Activated CD4-positive, alpha-beta memory T cell treated with anti-CD3 and anti-CD28 coated beads for 36 hours (primary cell): Measurements from ENCODE around the gene FOXJ3. TPM values are rescaled to one million over a fixed set of nuclear protein-coding genes. Genes with fewer than 3 reads are reported as not detected.

ENCODE experiments used
- CTCF ChIA-PET: fragments of 350-600 bp; sonication (Branson Sonifier 250); formaldehyde crosslinking; loops from one replicate; lab custom pipeline; 2021; ENCODE audit warnings: antibody characterized with exemption, inconsistent platforms; lab: Charles Lee
- POLR2A ChIA-PET: fragments of 350-600 bp; sonication (Branson Sonifier 250); formaldehyde crosslinking; loops from one replicate; lab custom pipeline; 2021; ENCODE audit warnings: antibody characterized with exemption; lab: Charles Lee
- DNase-seq: peaks from one replicate; pipeline ENCODE4 v3.0.0-alpha.2; 2020
- H3K27ac Mint-ChIP-seq: one replicate; pipeline ENCODE4 v1.8.0; 2021; ENCODE audit warnings: mixed read lengths
- H3K27me3 Mint-ChIP-seq: one replicate; pipeline ENCODE4 v1.8.0; 2021; ENCODE audit warnings: mixed read lengths
- H3K36me3 Mint-ChIP-seq: one replicate; pipeline ENCODE4 v1.8.0; 2021; ENCODE audit warnings: mixed read lengths
- H3K4me1 Mint-ChIP-seq: one replicate; pipeline ENCODE4 v1.8.0; 2021; ENCODE audit warnings: low read depth, mixed read lengths
- H3K4me3 Mint-ChIP-seq: one replicate; pipeline ENCODE4 v1.8.0; 2021; ENCODE audit warnings: mild to moderate bottlenecking, mixed read lengths
- H3K9me3 Mint-ChIP-seq: one replicate; pipeline ENCODE4 v1.8.0; 2021; ENCODE audit warnings: mixed read lengths
- intact Hi-C: fragments of 100-400 bp; cut with micrococcal nuclease; formaldehyde crosslinking; loops from one replicate; pipeline ENCODE4 v1.15.1; 2023
- total RNA-seq, 2 experiments: library from RNA; stranded (reverse); gene quantifications; one replicate each; pipeline ENCODE4 v1.2.3, GENCODE V29; 2021

The FOXJ3 gene
- total RNA-seq, 2 experiments from 2014 or later, result 37.3 to 40.8 TPM

DNA sequence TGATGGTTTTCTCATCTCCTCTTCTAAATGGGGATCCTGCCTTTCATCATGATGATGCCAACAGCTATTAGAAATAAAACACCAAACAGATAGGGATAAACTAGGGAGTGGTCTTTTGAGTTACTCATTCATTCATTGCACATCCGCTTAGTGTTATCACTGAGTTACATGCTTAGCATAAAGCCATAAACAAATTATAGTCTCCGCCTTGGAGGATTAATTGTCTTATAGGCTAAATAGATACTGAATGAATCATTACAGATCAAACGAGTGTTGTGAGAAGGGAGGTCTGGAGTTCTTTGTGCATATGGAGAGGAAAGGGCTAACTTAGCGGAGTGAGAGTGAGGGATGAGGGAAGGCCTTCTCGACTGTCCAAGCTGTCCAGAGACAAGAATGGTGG, 201.6 kb downstream of the FOXJ3 start:
- H3K27ac Mint-ChIP-seq, result no peak overlapping the region
- H3K4me1 Mint-ChIP-seq, result no peaks in the 10 kb centered on the region
- ChIA-PET CTCF (no interaction called here), POLR2A (no interaction called here)
- H3K4me3 Mint-ChIP-seq, result no peak overlapping the region
- H3K36me3 Mint-ChIP-seq, result no peaks in the 10 kb centered on the region
- no peaks in the 10 kb centered on the region for H3K9me3 Mint-ChIP-seq
- DNase-seq, result no peak
- peaks cover 3% of the 10 kb centered on the region for H3K27me3 Mint-ChIP-seq
- intact Hi-C loops, result no loop called here

DNA sequence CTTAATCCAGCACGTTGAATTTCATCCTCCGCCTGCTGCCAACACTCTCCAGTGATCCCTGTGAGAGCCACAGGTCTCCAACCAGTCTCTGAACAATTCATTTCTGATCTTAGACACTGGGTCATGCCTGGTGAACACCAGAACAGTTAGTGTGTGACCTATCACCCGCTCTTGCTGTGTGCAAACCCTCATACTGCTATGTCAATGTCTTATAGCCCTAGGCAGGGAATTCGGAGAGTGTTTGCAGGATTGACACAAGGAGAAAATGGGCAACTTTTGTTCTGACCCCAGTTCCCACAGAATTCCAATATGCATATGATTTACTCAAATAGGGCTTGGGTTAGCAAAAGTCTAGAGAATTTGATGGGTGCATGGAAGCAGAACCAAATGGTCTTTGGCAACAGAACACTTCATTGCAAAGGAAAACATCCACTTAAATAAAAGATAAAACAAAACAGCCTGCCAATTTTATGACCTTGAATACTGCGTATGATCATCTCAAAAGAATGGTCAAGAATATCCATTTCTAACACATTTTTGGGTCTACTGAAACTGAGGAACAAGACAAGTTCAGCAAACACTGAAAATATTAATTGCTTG, 204.9 kb downstream of the FOXJ3 start:
- no peak overlapping the region for H3K4me3 Mint-ChIP-seq
- H3K27ac Mint-ChIP-seq, result no peak overlapping the region
- no peaks in the 10 kb centered on the region for H3K4me1 Mint-ChIP-seq
- H3K27me3 Mint-ChIP-seq, result peaks cover 2% of the 10 kb centered on the region
- ChIA-PET POLR2A (no interaction called here), CTCF (no interaction called here)
- H3K9me3 Mint-ChIP-seq, result no peaks in the 10 kb centered on the region
- no peaks in the 10 kb centered on the region for H3K36me3 Mint-ChIP-seq
- intact Hi-C loops, result no loop called here
- DNase-seq, result no peak

- ChIA-PET POLR2A (no interaction called here), CTCF (no interaction called here)
- Mint-ChIP-seq H3K4me3 (no peak overlapping the region), H3K36me3 (no peaks in the 10 kb centered on the region), H3K4me1 (no peaks in the 10 kb centered on the region), H3K27ac (no peak overlapping the region), H3K9me3 (no peaks in the 10 kb centered on the region), H3K27me3 (peaks cover 2% of the 10 kb centered on the region)
- no peak for DNase-seq
- intact Hi-C loops, result no loop called here
These were observed 206.1 kb downstream of the FOXJ3 start for GRCh38 chr1:42128964-42129363.

DNA sequence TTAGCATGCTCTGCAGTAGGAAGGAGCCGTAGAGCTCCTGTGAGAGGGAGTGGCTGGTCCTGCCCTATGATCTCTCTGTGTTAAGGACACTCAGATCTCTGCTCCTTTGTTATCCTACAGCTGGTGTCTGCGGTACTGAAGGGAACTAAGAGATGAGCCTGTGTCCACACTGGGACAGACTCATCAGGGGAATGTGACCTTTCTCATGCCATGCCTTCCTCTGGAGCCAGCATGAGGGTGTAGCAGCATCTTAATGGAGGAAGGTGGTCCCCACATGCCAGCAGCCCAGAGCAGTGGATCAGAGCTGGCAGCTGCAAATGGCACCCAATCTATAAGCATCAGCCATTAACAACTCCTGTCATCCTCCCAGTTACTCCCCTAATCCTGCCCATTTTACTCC, 206.5 kb downstream of the FOXJ3 start:
- Mint-ChIP-seq H3K9me3 (no peaks in the 10 kb centered on the region), H3K27me3 (peaks cover 2% of the 10 kb centered on the region), H3K4me3 (no peak overlapping the region), H3K36me3 (no peaks in the 10 kb centered on the region), H3K27ac (no peak overlapping the region), H3K4me1 (no peaks in the 10 kb centered on the region)
- ChIA-PET CTCF (no interaction called here), POLR2A (no interaction called here)
- intact Hi-C loops, result no loop called here
- DNase-seq, result no peak

GRCh38 chr1:42127767-42128166, 207.3 kb downstream of the FOXJ3 start:
- H3K27ac Mint-ChIP-seq, result no peak overlapping the region
- peaks cover 2% of the 10 kb centered on the region for H3K27me3 Mint-ChIP-seq
- intact Hi-C loops, result no loop called here
- no peaks in the 10 kb centered on the region for H3K36me3 Mint-ChIP-seq
- ChIA-PET POLR2A (no interaction called here), CTCF (no interaction called here)
- H3K4me1 Mint-ChIP-seq, result no peaks in the 10 kb centered on the region
- H3K9me3 Mint-ChIP-seq, result no peaks in the 10 kb centered on the region
- no peak for DNase-seq
- H3K4me3 Mint-ChIP-seq, result no peak overlapping the region

Other genes with a start within 250 kb of the FOXJ3 start
- not detected for gene GUCA2B, start 181.8 kb downstream of the FOXJ3 start, total RNA-seq
- not detected for gene GUCA2A, start 170.5 kb downstream of the FOXJ3 start, total RNA-seq
- gene RIMKLA, start 45.6 kb upstream of the FOXJ3 start, total RNA-seq, result 1 to 10 TPM; 3.0 to 3.2 TPM
- gene ZMYND12, start 120.8 kb upstream of the FOXJ3 start, total RNA-seq, result 1 to 10 TPM in 1 of 2 experiments, under 1 TPM in 1; 0.97 to 1.3 TPM
- gene PPCS, start 121.3 kb upstream of the FOXJ3 start, total RNA-seq, result 10 to 100 TPM; 50.8 to 52.3 TPM
- 1 to 10 TPM; 1.5 to 2.3 TPM for gene CCDC30, start 128.1 kb upstream of the FOXJ3 start, total RNA-seq